ENCODE data around the gene LIF.

LIF gene

DNA sequence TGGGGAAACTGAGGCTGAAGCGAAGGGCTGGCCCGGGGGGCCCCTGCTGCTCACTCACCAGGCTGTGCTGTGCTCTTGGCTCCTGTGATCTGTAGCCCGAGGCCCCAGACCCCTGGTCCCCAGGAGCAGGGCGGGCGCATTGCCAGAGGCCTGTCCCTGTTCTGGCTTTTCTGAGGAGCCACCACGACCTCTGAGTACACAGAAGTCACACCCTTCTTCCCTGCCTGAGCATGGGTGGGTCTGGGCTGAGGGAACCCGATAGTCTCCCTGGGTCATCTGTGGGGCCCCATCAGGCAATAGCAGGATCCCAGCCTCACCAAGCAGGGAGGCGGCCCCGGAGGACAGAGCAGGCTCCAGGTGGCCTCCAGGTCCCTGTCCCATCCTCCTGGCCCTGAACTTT lies 37.6 kb upstream of the LIF start:
- FAIRE-seq: no peak

DNA sequence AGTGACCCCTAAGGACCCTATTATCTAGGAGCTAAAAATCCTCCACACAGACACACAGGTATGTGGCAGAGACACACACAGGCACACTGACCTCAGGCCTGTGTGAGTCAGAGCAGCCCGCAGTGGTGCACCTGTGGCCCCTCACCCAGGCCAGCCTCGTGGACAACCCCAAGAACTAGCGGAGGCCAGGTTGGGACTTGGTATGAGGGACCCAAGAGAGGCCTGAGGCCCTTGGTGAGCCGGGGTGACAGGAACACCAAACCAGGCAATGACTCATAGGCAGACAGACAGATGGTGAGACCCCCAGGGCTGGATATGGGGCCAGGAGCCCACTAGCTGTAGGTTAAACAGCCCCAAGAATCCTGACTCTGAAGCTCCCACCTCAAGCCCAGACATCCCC lies 36.8 kb upstream of the LIF start:
- FAIRE-seq: no peak

DNA sequence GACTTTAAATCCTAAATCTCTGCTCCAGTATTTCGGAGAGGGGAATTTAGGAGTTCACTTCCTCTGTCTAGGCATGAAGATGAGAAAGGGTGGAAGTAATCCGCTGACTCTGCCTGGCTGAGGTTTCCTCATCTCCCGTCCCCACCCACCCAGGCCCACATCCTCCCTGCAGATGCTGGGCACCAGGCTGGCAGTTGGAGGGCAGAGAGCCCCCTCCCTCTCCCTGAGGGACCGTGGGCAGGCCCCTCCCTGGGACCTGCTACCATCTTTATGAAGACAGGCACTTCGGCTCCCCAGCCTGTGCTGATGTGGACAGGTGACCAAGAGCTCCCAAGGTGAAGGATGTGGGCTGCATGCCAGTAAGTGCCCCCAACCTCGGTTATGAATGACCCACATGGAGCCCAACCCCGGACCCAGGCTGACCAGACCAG lies 36.1 kb upstream of the LIF start:
- no peak for FAIRE-seq

DNA sequence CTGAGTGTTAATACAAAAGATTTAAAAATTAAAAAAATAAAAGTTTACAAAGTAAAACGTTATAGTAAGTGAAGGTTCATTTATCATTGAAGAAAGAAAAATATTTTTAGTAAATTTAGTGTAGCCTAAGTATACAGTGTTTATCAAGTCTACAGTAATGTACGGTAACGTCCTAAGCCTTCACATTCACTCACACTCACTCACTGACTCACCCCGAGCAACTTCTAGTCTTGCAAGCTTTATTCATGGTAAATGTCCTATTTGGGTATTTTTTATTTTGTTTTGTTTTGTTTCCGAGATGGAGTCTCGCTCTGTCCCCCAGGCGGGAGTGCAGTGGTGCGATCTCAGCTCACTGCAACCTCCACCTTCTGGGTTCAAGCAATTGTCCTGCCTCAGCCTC lies 33.9 kb upstream of the LIF start:
- FAIRE-seq: no peak

DNA sequence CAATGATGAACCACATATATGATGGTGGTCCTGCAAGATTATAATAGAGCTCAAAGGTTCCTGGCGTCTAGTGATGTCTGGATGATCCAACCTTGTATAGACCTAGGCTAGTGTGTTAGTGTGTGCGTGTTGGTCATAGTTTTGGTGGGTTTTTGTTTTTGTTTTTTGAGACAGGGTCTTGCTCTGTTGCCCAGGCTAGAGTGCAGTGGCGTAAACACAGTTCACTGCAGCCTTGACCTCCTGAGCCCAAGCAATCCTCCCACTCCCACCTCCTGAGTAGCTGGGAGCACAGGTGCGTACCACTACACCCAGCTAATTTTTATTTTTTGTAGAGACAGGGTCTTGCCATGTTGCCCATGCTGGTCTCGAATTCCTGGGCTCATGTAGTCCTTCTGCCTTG lies 33.4 kb upstream of the LIF start:
- FAIRE-seq: no peak

DNA sequence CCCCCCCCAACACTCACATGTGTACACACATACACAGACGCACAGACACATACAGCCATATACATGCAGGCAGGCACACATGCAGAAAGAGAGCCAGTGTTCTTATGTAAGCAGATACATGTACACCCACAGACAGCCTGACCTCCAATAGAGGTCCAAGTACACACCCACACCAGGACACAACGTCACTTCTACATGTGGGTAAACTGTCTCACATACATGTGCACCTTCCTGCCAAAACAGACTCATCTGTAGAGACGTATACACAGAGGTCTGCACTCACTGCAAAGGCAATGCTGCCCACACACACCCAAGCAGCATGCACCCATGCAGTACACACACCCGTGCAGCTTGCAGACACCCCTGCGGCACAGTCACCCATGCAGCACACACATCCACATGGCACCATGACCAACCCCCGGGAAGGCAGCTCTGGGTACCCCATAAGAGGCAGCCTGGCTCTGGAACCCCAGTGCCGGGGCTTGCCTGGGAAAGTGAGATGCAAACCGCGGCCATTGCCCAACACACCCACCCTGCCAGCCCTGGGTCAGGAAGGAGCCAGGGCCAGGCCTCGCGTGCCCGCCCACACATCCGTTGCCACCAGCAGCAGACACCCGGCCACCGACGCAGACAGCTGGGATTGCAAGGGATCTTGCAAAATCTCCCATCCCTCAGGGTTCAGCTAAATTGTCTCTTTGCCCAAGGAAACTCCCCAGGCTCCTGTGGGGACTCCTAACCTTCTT lies 32.7 kb upstream of the LIF start:
- FAIRE-seq: no peak

DNA sequence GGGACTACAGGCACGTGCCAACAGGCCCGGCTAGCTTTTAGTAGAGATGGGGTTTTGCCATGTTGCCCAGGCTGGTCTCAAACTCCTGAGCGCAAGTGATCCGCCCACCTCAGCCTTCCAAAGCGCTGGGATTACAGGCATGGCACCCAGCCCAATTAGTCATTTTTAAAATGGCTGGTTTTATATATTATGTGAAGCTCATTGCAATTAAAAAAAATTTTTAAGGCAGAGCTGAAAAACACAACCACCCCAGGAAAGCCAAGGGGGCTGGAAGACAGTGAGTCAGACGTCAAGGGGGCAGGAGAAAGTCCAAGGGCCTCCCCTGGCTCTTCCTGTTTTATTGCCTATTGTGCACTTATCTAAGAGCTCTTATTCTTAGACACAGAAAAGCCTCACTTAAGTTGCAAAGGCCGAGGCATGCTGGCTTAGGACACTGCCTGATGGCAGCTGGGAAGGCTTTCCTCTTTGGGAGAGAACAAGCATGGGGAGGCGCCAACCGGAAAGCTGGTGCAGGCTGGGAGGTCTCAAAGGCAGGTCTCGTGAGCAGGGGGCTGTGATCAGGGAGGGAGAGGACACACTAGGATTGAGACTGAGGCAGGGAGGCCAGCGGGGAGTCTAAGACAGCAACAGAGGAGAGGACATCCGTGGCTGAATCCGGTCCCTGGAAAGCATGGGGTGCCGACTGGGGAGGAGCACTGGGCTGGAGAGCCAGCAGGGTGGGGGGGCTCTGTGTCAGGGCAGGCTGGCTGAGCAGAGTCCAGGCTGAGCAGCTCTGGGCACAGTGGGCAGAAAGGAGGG lies 31.2 kb upstream of the LIF start:
- no peak for FAIRE-seq

DNA sequence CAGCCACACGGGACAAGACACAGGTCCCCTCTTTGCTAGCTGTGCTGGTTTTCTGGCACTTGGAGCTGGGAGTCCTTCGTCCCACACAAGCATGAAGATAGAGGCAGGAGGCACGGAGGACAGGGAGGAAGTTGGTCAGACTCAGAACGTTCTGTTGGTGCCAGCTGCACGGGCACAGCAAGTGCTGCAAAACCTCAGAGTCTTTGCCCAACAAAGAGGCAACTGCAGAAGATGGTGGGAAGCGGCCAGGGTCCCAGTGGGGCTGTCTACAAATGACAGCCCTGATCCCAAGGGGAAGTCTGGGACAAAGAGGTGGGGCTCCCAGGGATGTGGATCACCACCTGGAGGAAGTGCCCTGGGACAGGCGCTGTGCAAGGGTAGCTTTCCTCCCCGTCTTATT lies 29.5 kb upstream of the LIF start:
- FAIRE-seq: no peak

DNA sequence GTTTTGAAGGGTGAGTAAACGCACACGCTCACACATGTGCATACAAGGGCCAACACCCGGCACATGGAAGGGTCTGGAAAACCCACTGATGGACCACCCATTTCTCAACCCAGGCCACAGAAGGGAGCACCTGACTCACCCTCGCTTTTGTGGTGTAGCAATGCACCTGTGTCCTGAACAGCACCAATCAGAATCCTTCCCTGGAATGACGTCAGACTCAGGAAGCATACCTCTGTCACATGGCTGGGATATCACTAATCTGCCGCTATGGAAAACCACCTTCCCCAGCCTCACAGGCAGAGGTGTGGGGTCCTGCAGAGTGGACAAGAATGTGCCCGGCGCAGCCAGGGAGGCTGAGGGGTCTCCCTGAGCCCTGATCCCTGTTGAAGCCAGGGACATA lies 29.1 kb upstream of the LIF start:
- no peak for FAIRE-seq

DNA sequence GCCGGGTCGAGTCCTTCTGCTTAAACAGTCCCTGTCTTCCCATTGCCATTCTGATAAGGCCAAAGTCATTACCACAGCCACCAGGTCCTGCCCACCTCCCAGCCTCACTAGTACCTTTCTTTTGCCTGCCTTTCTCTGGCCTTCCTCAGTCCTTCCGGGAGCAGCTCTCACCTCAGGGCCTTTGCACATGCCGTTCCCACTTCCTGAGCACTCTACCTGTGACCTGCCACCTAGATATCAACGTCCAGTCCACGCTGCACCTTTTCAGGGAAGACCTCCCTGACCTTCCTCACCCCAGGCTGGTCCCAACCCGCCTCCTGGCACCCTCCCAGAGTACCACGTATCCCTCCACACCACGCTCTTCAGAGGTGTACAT lies 27.9 kb upstream of the LIF start:
- no peak for FAIRE-seq

DNA sequence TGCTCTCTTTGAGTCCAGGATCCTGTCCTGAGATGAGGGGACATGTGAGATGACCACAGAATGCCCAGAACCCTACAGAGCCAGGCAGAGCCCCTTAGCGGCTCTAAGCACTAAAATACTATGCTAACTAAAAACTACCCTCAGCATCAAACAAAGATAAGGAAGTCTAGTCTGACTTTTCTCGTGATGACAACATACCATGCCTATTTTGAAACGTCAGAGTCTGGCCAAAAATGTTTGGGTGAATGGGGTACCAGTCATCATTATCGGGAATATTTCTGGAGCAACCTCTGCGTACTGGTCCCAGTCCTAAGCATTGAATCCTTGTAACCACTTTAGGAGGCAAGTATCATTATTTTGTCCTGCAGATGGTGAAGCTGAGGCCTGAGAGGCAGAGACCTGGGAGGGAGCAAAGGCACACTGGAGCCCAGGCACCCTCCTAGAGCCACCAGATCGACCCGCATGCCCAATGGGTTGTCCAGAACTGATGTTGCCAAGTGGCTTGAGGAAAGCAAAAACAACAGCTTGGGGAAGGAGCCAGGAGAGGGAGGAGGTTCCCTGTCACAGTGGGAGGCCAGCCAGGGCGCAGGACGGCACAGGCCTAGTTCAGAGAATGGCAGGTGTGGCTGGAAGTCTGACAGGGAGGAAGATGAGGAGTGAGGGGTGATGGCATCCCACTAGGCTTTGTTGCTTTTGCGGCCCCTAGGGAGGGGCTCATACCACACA lies 27.3 kb upstream of the LIF start:
- FAIRE-seq: no peak

DNA sequence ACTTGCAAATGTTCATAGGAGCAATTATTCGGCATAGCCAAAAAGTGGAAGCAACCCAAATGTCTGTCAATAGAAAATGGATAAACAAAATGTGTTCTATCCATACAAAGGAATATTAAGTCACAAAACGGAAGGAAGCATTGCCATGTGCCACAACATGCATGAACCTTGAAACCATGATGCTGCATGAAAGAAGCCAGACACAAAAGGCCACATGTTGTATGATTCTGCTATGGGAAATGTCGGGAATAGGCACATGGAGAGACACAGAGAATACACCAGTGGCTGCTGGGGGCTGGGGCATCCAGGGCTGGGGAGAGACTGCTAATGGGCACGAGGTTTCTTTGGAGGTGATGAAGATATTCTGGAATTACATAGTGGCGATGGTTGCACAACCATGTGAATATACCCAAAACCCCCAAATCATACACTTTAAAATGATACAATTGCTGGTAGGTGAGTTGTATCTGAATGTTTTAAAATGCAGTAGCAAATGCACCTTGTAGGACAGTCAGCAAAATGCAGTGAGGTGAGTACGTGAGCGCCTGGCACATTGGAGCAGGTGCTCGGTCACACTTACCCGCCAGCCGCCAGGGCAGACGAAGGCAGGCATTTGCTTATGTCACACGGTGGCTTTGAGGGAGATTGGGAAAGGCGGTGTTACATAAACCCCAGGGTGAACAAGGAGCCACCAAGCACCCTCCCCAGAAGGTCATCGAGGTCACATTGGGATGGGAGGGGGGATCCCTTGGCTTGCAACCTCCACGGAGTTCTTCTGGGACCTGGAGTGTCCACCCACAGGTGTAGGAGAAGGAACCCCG lies 26.4 kb upstream of the LIF start:
- no peak for FAIRE-seq

DNA sequence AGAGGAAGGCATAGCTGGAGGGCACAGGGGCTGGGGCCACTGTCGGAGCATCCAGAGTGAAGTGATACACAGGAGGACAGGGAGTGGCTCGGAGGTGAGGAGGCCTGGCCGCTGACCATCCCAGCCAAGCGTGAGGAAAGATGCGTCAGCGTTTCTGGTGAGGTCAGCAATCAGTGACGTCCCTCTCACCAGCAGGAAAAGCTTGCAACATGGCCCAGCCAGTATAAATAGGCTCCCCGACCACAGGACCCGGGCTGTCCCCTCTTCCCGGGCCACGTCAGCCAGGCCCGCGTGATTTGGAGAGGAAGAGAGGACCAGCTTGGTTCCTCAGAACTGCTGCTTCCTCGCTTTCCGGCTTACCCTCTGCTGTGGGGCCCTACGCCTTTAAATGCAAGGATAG lies 24.3 kb upstream of the LIF start:
- FAIRE-seq: no peak

DNA sequence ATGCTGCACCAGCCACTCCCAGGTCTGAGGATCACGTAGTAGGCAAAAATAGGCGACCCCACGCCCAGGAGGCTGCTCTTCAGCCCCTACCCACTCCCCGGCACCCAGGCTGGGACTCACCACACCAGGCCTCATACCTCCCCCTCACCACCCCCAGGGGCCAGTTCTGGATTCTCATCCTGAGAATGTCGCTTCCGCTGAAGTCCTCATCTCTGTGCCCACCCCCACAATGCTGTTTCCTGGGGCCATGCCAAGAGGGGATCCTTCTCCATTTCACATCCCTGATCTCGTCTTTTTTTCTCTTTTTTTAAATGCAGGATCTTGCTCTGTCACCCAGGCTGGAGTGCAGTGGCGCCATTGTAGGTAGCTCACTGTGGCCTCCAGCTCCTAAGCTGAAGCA lies 21.8 kb upstream of the LIF start:
- FAIRE-seq: no peak

DNA sequence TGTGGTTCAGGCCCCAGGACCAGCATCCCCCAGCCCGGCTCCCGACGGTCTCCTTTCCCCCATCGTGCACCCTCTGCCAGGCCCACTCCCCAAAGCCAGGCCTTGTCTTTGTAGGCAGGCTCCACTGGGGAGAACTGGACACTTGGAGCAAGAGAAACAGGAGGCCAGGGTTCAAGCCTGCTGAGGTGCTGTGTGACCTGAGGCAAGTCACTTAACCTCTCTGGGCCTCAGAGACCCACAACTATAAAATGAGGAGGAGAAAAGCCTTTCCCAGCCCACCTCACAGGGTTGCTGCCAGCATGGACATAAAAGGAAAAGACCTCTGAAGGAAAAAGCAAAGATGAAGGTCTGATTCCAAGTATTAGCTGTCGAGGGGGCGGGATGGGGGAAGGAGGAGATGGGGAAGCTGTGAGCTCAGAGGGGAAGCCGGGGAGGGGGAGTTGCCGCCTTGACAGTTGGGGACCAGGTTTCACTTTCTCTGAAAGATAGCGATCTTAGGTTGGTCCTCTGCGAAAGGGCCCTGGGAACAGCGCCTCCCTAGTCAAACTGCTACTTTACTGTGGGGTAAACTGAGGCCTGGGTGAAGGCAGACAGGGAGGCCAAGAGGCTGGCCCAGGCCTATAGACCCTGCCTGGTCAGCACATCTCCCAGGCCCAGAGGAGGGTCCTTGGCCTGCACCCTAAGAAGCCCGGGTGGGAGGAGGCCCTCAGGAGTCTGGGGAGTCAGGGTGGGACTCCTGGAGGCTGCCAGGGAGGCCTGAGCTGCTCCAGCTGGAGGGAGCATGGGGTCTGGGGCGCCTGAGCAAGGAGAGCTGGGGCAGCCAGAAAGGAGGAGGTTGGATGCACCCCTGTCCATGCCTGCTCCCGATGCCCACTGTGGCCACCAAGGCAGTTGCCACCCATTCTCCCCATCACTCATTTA lies 21.1 kb upstream of the LIF start:
- FAIRE-seq: no peak

DNA sequence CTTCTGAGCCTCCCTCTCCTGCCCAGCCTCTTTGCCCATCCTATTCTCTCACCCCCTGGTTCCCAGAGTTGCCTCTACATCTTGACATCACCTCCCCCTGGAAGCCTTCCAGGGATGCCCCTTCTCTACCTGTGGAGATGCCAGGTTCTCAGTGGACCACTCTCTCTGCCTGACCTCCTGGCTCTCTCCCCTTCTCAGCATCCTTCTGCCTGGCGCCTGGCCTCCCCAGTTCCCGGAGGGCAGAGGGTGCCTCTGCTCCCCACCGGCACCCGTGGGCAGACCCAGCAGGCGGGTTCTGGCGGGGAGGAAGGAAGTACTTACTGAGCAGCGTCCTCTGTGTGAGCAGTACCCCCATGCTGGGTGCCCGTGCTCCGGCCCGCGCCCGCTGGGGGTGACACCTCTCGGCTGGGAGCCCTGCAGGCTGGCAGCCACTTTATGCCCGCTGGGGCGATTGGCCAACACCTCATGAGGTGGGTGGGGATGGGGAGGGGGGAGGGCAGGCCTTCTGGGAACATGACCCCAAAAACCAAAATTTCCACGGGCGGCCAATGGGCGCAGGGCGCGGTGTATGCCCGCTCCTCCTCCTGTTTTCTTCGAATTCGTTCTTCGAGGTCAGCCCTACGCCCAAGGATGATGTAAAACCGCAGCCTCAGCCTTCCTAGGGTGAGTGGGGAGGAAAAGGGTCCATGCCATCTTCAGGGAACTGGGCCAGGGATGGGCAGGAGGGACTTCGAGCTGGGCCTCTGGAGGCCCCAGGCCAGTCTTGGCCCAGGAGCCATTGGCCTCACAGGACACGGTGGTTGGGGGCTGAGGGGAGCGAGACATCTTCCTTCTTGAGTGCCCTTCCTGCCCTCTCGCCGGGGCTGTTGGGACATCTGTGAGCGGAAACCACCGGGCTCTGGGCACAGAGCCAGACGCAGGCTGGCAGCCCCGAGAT lies 20.2 kb upstream of the LIF start, which contains the start of gene OSM:
OSM (minus strand) TSS at position 407 of the 937 bp plus-strand sequence; CDS start at position 355, 52 bp downstream.
- no peak for FAIRE-seq

DNA sequence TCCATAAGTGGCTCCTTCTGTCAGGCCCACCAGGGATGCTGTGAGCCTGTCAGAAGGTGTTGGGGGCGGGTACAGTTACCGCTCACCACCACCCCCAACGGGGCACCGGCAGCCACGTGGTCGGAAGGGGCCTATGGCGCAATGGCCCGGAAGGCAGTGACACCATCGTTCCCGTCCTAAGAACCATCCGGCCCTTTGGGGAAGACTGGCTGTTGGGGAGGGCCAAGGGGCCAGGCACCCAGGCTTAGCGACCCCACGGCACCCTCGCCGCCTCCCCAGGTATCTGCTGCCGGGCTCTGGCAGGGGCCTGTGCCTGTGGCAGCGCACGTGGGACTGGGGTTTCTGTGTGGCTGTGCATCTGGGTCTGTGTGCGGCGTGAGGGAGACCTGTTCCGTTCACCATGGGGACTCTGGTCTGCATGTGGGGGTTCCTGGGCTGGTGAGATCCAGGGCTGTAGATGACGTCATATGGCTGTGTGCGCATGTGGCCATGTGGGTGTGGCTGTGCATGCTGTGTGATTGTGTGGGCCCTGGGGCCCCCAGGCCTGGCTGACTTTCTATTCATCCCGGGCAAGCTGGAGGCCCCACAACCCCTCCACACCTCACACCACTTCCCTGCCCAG lies 19.4 kb upstream of the LIF start:
- FAIRE-seq: no peak

DNA sequence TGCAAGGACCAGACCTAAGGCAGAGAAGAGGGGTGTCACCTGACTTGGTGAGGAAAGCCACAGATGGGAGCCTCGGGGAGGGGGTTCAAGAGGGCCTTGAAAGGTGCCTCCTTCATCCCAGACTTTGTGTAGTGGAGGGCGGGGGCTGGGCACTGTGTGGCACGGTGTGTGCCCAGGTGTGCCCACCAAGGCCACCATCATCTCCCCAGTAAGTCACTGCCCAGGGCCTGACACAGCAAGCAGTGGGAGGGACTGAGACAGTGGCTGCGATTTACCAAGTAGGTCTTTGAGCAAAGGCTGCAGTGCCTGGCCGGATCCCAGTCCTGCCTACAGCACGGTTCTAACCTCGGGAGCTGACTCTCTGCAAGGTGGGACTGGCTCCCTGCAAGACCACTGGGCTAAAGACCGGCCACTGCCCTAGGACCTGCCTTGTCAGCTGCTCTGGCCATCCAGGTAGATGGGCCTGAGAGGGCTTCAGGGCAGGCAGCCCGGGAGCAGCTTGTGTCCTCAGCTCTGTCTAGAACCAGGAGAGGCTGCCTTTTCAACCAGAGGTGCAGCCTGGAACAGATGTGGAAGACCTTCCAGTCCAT lies 18.7 kb upstream of the LIF start:
- FAIRE-seq: no peak

DNA sequence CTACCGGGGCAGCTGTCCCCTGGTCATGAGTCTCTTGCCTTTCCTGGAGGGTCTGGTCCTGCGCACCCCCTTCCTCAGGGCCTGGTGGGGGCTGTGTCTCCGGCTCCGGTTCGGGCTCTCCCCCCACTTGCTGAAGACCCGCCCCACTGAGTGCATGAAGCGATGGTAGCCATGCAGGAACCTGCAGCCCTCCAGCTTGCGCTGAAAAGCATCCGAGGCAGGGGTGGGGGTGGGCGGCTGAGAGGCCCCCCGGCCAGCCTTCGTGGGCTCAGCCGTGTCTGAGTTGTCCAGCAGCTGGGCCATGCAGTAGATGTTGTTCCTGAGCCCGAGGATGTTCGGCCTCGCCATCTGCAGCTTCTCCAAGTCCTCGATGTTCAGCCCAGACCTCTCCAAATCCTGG lies 17.3 kb upstream of the LIF start:
- FAIRE-seq: no peak
